Duodenal mucosa (tissue), 2 donors: Measurements from ENCODE around the gene MARK3.

Experiments
- H3K27ac ChIP-seq: one replicate; pipeline ENCODE4 v1.7.0; 2013; ENCODE audit warnings: low read depth, low read length
- H3K27me3 ChIP-seq, 2 donors: one replicate each; pipeline ENCODE4 v1.7.0; 2013; ENCODE audit warnings: low read length in 2 of 2, control low read depth in 1 of 2; ENCODE audit not compliant: insufficient read depth in 2 of 2, control insufficient read depth in 1 of 2
- H3K36me3 ChIP-seq, 2 donors: one replicate each; pipeline ENCODE4 v1.7.0; 2013; ENCODE audit warnings: low read length in 2 of 2, control low read depth in 1 of 2; ENCODE audit not compliant: insufficient read depth in 2 of 2, control insufficient read depth in 1 of 2
- H3K4me1 ChIP-seq, 2 donors: one replicate each; pipeline ENCODE4 v1.7.0; 2013; ENCODE audit warnings: low read length in 2 of 2, control low read depth in 1 of 2; ENCODE audit not compliant: insufficient read depth in 2 of 2, control insufficient read depth in 1 of 2
- H3K4me3 ChIP-seq, 2 donors: one replicate each; pipeline ENCODE4 v1.7.0; 2013; ENCODE audit warnings: low read length in 2 of 2, low read depth in 1 of 2
- H3K9ac ChIP-seq, 2 donors: one replicate each; pipeline ENCODE4 v1.7.0; 2013; ENCODE audit warnings: low read length in 2 of 2, low read depth in 1 of 2
- H3K9me3 ChIP-seq, 2 donors: one replicate each; pipeline ENCODE4 v1.7.0; 2013; ENCODE audit warnings: low read length in 2 of 2, control low read depth in 1 of 2; ENCODE audit not compliant: control insufficient read depth in 1 of 2

MARK3 gene

GRCh38 chr14:103393676-103394626 is 8.7 kb downstream of the MARK3 start:
- no peak overlapping the region for H3K27ac ChIP-seq
- H3K9ac ChIP-seq, result no peak overlapping the region
- H3K36me3 ChIP-seq, result no peaks in the 10 kb centered on the region
- peaks cover 31 to 44% of the 10 kb centered on the region in 2 donors for H3K4me1 ChIP-seq
- H3K4me3 ChIP-seq, result no peak overlapping the region
- no peaks in the 10 kb centered on the region for H3K27me3 ChIP-seq
- no peaks in the 10 kb centered on the region for H3K9me3 ChIP-seq

- H3K27me3 ChIP-seq, result no peaks in the 10 kb centered on the region
- H3K36me3 ChIP-seq, result no peaks in the 10 kb centered on the region
- H3K4me3 ChIP-seq, result no peak overlapping the region
- no peaks in the 10 kb centered on the region for H3K9me3 ChIP-seq
- peaks cover 34 to 46% of the 10 kb centered on the region in 2 donors for H3K4me1 ChIP-seq
- no peak overlapping the region for H3K9ac ChIP-seq
- no peak overlapping the region for H3K27ac ChIP-seq
These were observed 10.0 kb downstream of the MARK3 start for GRCh38 chr14:103395244-103395643.

GRCh38 chr14:103396463-103396862 is 11.2 kb downstream of the MARK3 start:
- no peak overlapping the region for H3K9ac ChIP-seq
- no peak overlapping the region for H3K4me3 ChIP-seq
- H3K36me3 ChIP-seq, result no peaks in the 10 kb centered on the region
- H3K27me3 ChIP-seq, result no peaks in the 10 kb centered on the region
- no peaks in the 10 kb centered on the region for H3K9me3 ChIP-seq
- H3K27ac ChIP-seq, result no peak overlapping the region
- H3K4me1 ChIP-seq, result peaks cover 42 to 50% of the 10 kb centered on the region in 2 donors

- Histone ChIP-seq H3K27ac (no peak overlapping the region), H3K4me3 (peak overlapping the region in 1 of 2 donors; percentile 5), H3K9me3 (no peaks in the 10 kb centered on the region), H3K27me3 (no peaks in the 10 kb centered on the region), H3K4me1 (peaks cover 42 to 48% of the 10 kb centered on the region in 2 donors), H3K36me3 (no peaks in the 10 kb centered on the region), H3K9ac (no peak overlapping the region)
These were observed 13.4 kb downstream of the MARK3 start for GRCh38 chr14:103398427-103399195.

- no peak overlapping the region for H3K27ac ChIP-seq
- H3K4me1 ChIP-seq, result peaks cover 39 to 47% of the 10 kb centered on the region in 2 donors
- H3K27me3 ChIP-seq, result no peaks in the 10 kb centered on the region
- H3K36me3 ChIP-seq, result no peaks in the 10 kb centered on the region
- H3K9ac ChIP-seq, result no peak overlapping the region
- H3K4me3 ChIP-seq, result no peak overlapping the region
- no peaks in the 10 kb centered on the region for H3K9me3 ChIP-seq
These were observed 15.3 kb downstream of the MARK3 start for GRCh38 chr14:103400537-103400936.

- Histone ChIP-seq H3K9ac (no peak overlapping the region), H3K4me3 (no peak overlapping the region), H3K9me3 (no peaks in the 10 kb centered on the region), H3K27ac (no peak overlapping the region), H3K27me3 (no peaks in the 10 kb centered on the region), H3K4me1 (peaks cover 37 to 45% of the 10 kb centered on the region in 2 donors), H3K36me3 (no peaks in the 10 kb centered on the region)
These were observed 16.3 kb downstream of the MARK3 start for GRCh38 chr14:103401223-103402214.

GRCh38 chr14:103402695-103403094 is 17.5 kb downstream of the MARK3 start:
- Histone ChIP-seq H3K27me3 (no peaks in the 10 kb centered on the region), H3K27ac (no peak overlapping the region), H3K9me3 (no peaks in the 10 kb centered on the region), H3K9ac (no peak overlapping the region), H3K4me3 (no peak overlapping the region), H3K36me3 (peaks cover 0 to 7% of the 10 kb centered on the region in 2 donors), H3K4me1 (peaks cover 35 to 42% of the 10 kb centered on the region in 2 donors)

GRCh38 chr14:103404032-103404918 is 19.1 kb downstream of the MARK3 start:
- H3K4me1 ChIP-seq, result peaks cover 30 to 35% of the 10 kb centered on the region in 2 donors
- no peak overlapping the region for H3K27ac ChIP-seq
- peak overlapping the region in 1 of 2 donors; percentile 17 for H3K9ac ChIP-seq

GRCh38 chr14:103404920-103405319 is 19.7 kb downstream of the MARK3 start:
- Histone ChIP-seq H3K27ac (no peak overlapping the region), H3K4me3 (peak overlapping the region in 1 of 2 donors; percentile 13), H3K27me3 (no peaks in the 10 kb centered on the region), H3K9ac (no peak overlapping the region), H3K4me1 (peaks cover 30 to 35% of the 10 kb centered on the region in 2 donors), H3K9me3 (no peaks in the 10 kb centered on the region), H3K36me3 (peaks cover 0 to 12% of the 10 kb centered on the region in 2 donors)

More at GRCh38 chr14:103404032-103404918, 19.1 kb downstream of the MARK3 start:
- no peaks in the 10 kb centered on the region for H3K27me3 ChIP-seq
- no peaks in the 10 kb centered on the region for H3K9me3 ChIP-seq
- H3K36me3 ChIP-seq, result peaks cover 0 to 12% of the 10 kb centered on the region in 2 donors
- peak overlapping the region in 1 of 2 donors; percentile 9 for H3K4me3 ChIP-seq
